K562 (cell line): ENCODE measurements around the gene CHMP3.
"Not testable (repeated sequence)": the region's sequence is repeated elsewhere in the genome, so short reads cannot be mapped to it uniquely, and the experiment has no call there.

Experiments used
- CHD2 ChIP-seq: IDR thresholded peaks from 2 replicates; pipeline ENCODE4 v1.6.1; 2011; ENCODE audit warnings: low read depth, low read length
- GABPB1 ChIP-seq: sonication (generic); formaldehyde crosslinking; IDR thresholded peaks from 2 replicates; pipeline ENCODE4 v1.8.0; 2022; ENCODE audit warnings: mild to moderate bottlenecking, missing genetic modification reagents
- HNRNPH1 ChIP-seq: fragments of 200-400 bp; formaldehyde crosslinking; optimal IDR thresholded peaks from 2 replicates; pipeline ENCODE3; 2017; ENCODE audit warnings: low read depth, mild to moderate bottlenecking, low read length, moderate library complexity
- LARP7 ChIP-seq: fragments of 450-650 bp; IDR thresholded peaks from 2 replicates; pipeline ENCODE4 v1.6.1; 2016
- MYC ChIP-seq, 2 experiments: fragments of 250-450 bp in 1 of 2; sonication (Bioruptor Pico) in 1 of 2; IDR thresholded peaks; 2 replicates each; pipeline versions ENCODE4 v1.5.1 to v1.6.1; 2012 to 2021; ENCODE audit warnings: low read depth in 2 of 2, borderline replicate concordance in 1 of 2, improper control_type of control experiment in 1 of 2, low read length in 1 of 2, mild to moderate bottlenecking in 1 of 2, moderate library complexity in 1 of 2
- POLR2A ChIP-seq: fragments of 450-650 bp; conservative IDR thresholded peaks from 2 replicates; pipeline ENCODE4 v1.6.1; 2016
- TAF1 ChIP-seq: IDR thresholded peaks from 2 replicates; pipeline ENCODE4 v1.6.1; 2011; ENCODE audit warnings: mild to moderate bottlenecking, low read length, moderate library complexity; ENCODE audit not compliant: insufficient read depth, control insufficient read depth, severe bottlenecking; ENCODE audit errors: extremely low read depth
- TF ChIP-seq, protein P1 (sequence below): sonication (generic); formaldehyde crosslinking; IDR thresholded peaks from 2 replicates; pipeline ENCODE4 v1.5.0; 2020; ENCODE audit warnings: missing genetic modification reagents

DNA sequence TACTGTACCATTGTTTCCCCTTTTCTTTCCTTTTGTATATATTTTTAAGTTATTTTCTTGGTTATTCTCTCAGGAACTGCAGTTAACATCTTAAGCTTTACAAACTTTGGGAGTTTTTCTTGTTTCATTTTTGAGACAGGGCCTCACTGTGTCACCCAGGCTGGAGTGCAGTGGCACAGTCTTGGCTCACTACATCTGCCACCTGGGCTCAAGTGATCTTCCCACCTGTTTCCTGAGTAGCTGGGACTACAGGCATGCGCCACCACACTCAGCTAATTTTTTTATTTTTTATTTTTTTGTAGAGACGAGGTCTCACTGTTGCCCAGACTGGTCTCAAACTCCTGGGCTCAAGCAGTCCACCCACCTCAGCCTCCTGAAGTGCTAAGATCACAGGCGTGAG is 66.9 kb downstream of the CHMP3 start:
- not testable (repeated sequence) for TF ChIP-seq MYC (IDR thresholded peaks at IDR 0.05; ENCODE audit: low read depth, low read length); MYC (CRISPR knock-in tag; IDR thresholded peaks at IDR 0.05; ENCODE audit: borderline replicate concordance, low read depth); TAF1; HNRNPH1; GABPB1 (CRISPR knock-in tag); CHD2; POLR2A; LARP7
- TF ChIP-seq, protein P1, sequence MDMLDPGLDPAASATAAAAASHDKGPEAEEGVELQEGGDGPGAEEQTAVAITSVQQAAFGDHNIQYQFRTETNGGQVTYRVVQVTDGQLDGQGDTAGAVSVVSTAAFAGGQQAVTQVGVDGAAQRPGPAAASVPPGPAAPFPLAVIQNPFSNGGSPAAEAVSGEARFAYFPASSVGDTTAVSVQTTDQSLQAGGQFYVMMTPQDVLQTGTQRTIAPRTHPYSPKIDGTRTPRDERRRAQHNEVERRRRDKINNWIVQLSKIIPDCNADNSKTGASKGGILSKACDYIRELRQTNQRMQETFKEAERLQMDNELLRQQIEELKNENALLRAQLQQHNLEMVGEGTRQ: not testable (repeated sequence)
